HG02973 (cell line): ENCODE results near the gene SLC1A5.
"Not testable (repeated sequence)": the region's sequence is repeated elsewhere in the genome, so short reads cannot be mapped to it uniquely, and the experiment has no call there.

ENCODE experiments used
- ATAC-seq: cut with Tn5 transposase; IDR thresholded peaks from one replicate; pipeline ENCODE4 v1.9.1; 2021; ENCODE audit warnings: moderate library complexity; ENCODE audit not compliant: unreplicated experiment

Gene SLC1A5

GRCh38 chr19:46802152-46802551 is 13.8 kb upstream of the SLC1A5 start:
- ATAC-seq, result no peak

GRCh38 chr19:46798713-46799112 is 10.3 kb upstream of the SLC1A5 start:
- ATAC-seq, result no peak

GRCh38 chr19:46797881-46798280 is 9.5 kb upstream of the SLC1A5 start:
- no peak for ATAC-seq

- ATAC-seq, result no peak
These were observed 3.5 kb upstream of the SLC1A5 start for GRCh38 chr19:46791944-46792343.

GRCh38 chr19:46789371-46789770 is 977 bp upstream of the SLC1A5 start:
- no peak for ATAC-seq

- ATAC-seq, result no peak
These were observed 559 bp upstream of the SLC1A5 start for GRCh38 chr19:46788968-46789338.

- no peak for ATAC-seq
These were observed 798 bp downstream of the SLC1A5 start for GRCh38 chr19:46787331-46788261.

- no peak for ATAC-seq
These were observed 1.4 kb downstream of the SLC1A5 start for GRCh38 chr19:46787040-46787330.

- no peak for ATAC-seq
These were observed 2.0 kb downstream of the SLC1A5 start for GRCh38 chr19:46786236-46787039.

GRCh38 chr19:46785980-46786235 is 2.5 kb downstream of the SLC1A5 start:
- ATAC-seq, result no peak

GRCh38 chr19:46785054-46785979 is 3.1 kb downstream of the SLC1A5 start:
- no peak for ATAC-seq

- no peak for ATAC-seq
These were observed 3.9 kb downstream of the SLC1A5 start for GRCh38 chr19:46784262-46785053.

GRCh38 chr19:46783670-46784069 is 4.7 kb downstream of the SLC1A5 start:
- no peak for ATAC-seq

- no peak for ATAC-seq
These were observed 5.9 kb downstream of the SLC1A5 start for GRCh38 chr19:46782355-46783019.

- not testable (repeated sequence) for ATAC-seq
These were observed 10.3 kb downstream of the SLC1A5 start for GRCh38 chr19:46777956-46778645.

- no peak for ATAC-seq
These were observed 11.2 kb downstream of the SLC1A5 start for GRCh38 chr19:46776927-46777911.

GRCh38 chr19:46775642-46776258 is 12.6 kb downstream of the SLC1A5 start:
- ATAC-seq, result no peak

- ATAC-seq, result no peak
These were observed 15.4 kb downstream of the SLC1A5 start for GRCh38 chr19:46773018-46773399.
